WTC11 (cell line): ENCODE results near the gene GP2. TPM values are rescaled to one million over a fixed set of nuclear protein-coding genes. Genes with fewer than 3 reads are reported as not detected.

Experiments used
- ATAC-seq: fragments of 200-7000 bp; cut with Tn5 transposase; 2 replicates; pipeline ENCODE4 v1.10.0; 2021; ENCODE audit warnings: mild to moderate bottlenecking, moderate library complexity
- CTCF ChIA-PET: fragments of 300-600 bp; sonication (Branson Sonifier 250); formaldehyde crosslinking; loops from one replicate; lab custom pipeline; 2021; ENCODE audit warnings: antibody characterized with exemption; lab: Charles Lee
- POLR2A ChIA-PET: fragments of 350-600 bp; sonication (Branson Sonifier 250); formaldehyde crosslinking; loops from one replicate; lab custom pipeline; 2021; ENCODE audit warnings: antibody characterized with exemption; lab: Charles Lee
- DNase-seq: peaks from one replicate; pipeline ENCODE4 v3.0.0; 2021; ENCODE audit warnings: low spot score
- H3K27ac Mint-ChIP-seq: 2 replicates; pipeline ENCODE4 v1.8.0; 2021; ENCODE audit warnings: mixed read lengths
- H3K27me3 Mint-ChIP-seq: 2 replicates; pipeline ENCODE4 v1.8.0; 2021; ENCODE audit warnings: low read depth, mild to moderate bottlenecking, moderate library complexity, mixed read lengths
- H3K36me3 Mint-ChIP-seq: 2 replicates; pipeline ENCODE4 v1.8.0; 2021; ENCODE audit warnings: mixed read lengths
- H3K4me1 Mint-ChIP-seq: 2 replicates; pipeline ENCODE4 v1.8.0; 2022; ENCODE audit warnings: mixed read lengths
- H3K4me3 Mint-ChIP-seq: 2 replicates; pipeline ENCODE4 v1.8.0; 2021; ENCODE audit warnings: mild to moderate bottlenecking, moderate library complexity, mixed read lengths
- H3K9me3 Mint-ChIP-seq: 2 replicates; pipeline ENCODE4 v1.8.0; 2021; ENCODE audit warnings: mixed read lengths
- ATF1 ChIP-seq: sonication (generic); formaldehyde crosslinking; IDR thresholded peaks from 2 replicates; pipeline ENCODE4 v1.8.1; 2023; ENCODE audit warnings: mild to moderate bottlenecking, moderate library complexity, missing genetic modification reagents
- EMX1 ChIP-seq: fragments of 250-450 bp; sonication (Bioruptor Pico); IDR thresholded peaks from 2 replicates; pipeline ENCODE4 v1.8.0; 2021; ENCODE audit warnings: mild to moderate bottlenecking
- JAZF1 ChIP-seq: fragments of 250-450 bp; sonication (Bioruptor Pico); IDR thresholded peaks from 2 replicates; pipeline ENCODE4 v1.9.0; 2021; ENCODE audit warnings: moderate library complexity, mild to moderate bottlenecking, inconsistent platforms
- JUN ChIP-seq: sonication (generic); formaldehyde crosslinking; IDR thresholded peaks from 2 replicates; pipeline ENCODE4 v1.8.0; 2023; ENCODE audit warnings: mild to moderate bottlenecking, missing genetic modification reagents
- MXD4 ChIP-seq: fragments of 250-450 bp; sonication (Bioruptor Pico); IDR thresholded peaks from 2 replicates; pipeline ENCODE4 v1.8.0; 2021; ENCODE audit warnings: mild to moderate bottlenecking, moderate library complexity, borderline replicate concordance
- RELA ChIP-seq: sonication (generic); formaldehyde crosslinking; IDR thresholded peaks from 2 replicates; pipeline ENCODE4 v1.8.1; 2022; ENCODE audit warnings: missing genetic modification reagents, mild to moderate bottlenecking, borderline replicate concordance
- SMAD4 ChIP-seq: sonication (generic); formaldehyde crosslinking; IDR thresholded peaks from 2 replicates; pipeline ENCODE4 v1.8.0; 2022; ENCODE audit warnings: mild to moderate bottlenecking, missing genetic modification reagents
- ZNF219 ChIP-seq: sonication (generic); formaldehyde crosslinking; IDR thresholded peaks from 2 replicates; pipeline ENCODE4 v1.8.0; 2023; ENCODE audit warnings: missing genetic modification reagents, mild to moderate bottlenecking, borderline replicate concordance
- ZNF396 ChIP-seq: fragments of 250-450 bp; sonication (Bioruptor Pico); IDR thresholded peaks from 2 replicates; pipeline ENCODE4 v1.8.0; 2021; ENCODE audit warnings: mild to moderate bottlenecking, moderate library complexity, borderline replicate concordance
- ZNF416 ChIP-seq: fragments of 250-450 bp; sonication (Bioruptor Pico); IDR thresholded peaks from 2 replicates; pipeline ENCODE4 v1.9.0; 2021; ENCODE audit warnings: mild to moderate bottlenecking, inconsistent platforms
- total RNA-seq: library from RNA; stranded (reverse); gene quantifications from 3 replicates; pipeline ENCODE4 v1.2.3, GENCODE V29; 2021
- TF ChIP-seq, protein P1 (sequence below): sonication (generic); formaldehyde crosslinking; IDR thresholded peaks from 2 replicates; pipeline ENCODE4 v1.8.0; 2022; ENCODE audit warnings: mild to moderate bottlenecking, missing genetic modification reagents
- TF ChIP-seq, protein P2 (sequence below): sonication (generic); formaldehyde crosslinking; IDR thresholded peaks from 2 replicates; pipeline ENCODE4 v1.8.0; 2022; ENCODE audit warnings: mild to moderate bottlenecking, missing genetic modification reagents
- TF ChIP-seq, protein P3 (sequence below): sonication (generic); formaldehyde crosslinking; IDR thresholded peaks from 2 replicates; pipeline ENCODE4 v1.8.1; 2022; ENCODE audit warnings: low read depth, mild to moderate bottlenecking, moderate library complexity, missing genetic modification reagents, borderline replicate concordance
- TF ChIP-seq, protein P4 (sequence below): sonication (generic); formaldehyde crosslinking; IDR thresholded peaks from 2 replicates; pipeline ENCODE4 v1.8.1; 2022; ENCODE audit warnings: mild to moderate bottlenecking, moderate library complexity, missing genetic modification reagents
- TF ChIP-seq, protein P5 (sequence below): sonication (generic); formaldehyde crosslinking; IDR thresholded peaks from 2 replicates; pipeline ENCODE4 v1.8.0; 2023; ENCODE audit warnings: mild to moderate bottlenecking, missing genetic modification reagents
- TF ChIP-seq, protein P6 (sequence below): sonication (generic); formaldehyde crosslinking; IDR thresholded peaks from 2 replicates; pipeline ENCODE4 v1.8.1; 2023; ENCODE audit warnings: mild to moderate bottlenecking, missing genetic modification reagents
- TF ChIP-seq, protein P7 (sequence below): sonication (generic); formaldehyde crosslinking; IDR thresholded peaks from 2 replicates; pipeline ENCODE4 v1.8.1; 2022; ENCODE audit warnings: low read depth, missing genetic modification reagents, borderline replicate concordance
- TF ChIP-seq, protein P8 (sequence below): fragments of 250-450 bp; sonication (Bioruptor Pico); IDR thresholded peaks from 2 replicates; pipeline ENCODE4 v1.9.0; 2021; ENCODE audit warnings: moderate library complexity, mild to moderate bottlenecking, inconsistent platforms, borderline replicate concordance
- TF ChIP-seq, protein P9 (sequence below): sonication (generic); formaldehyde crosslinking; IDR thresholded peaks from 2 replicates; pipeline ENCODE4 v1.8.1; 2023; ENCODE audit warnings: mild to moderate bottlenecking, missing genetic modification reagents, moderate library complexity

The GP2 gene
- total RNA-seq, 1 experiment from 2014 or later = 6.6 TPM

DNA sequence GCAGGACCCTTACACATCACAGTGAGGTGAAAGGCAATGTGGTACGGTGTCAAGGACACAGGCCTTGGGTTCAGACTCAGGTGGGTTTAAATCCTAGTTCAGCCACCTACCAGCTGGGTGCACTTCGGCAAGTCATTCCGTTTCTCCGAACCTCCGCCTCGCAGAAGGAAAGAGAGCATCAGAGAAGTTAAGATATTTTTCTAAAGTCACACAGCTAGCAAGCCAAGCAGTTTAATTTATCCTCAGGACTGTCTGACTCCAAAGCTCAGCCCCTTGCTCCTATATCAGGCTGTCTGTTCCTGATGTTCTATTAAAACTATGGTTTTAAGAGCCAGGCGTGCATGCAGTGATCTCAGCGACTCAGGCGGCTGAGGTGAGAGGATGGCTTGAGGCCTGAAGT is 65.1 kb downstream of the GP2 start (continued):
- TF ChIP-seq, protein P1, sequence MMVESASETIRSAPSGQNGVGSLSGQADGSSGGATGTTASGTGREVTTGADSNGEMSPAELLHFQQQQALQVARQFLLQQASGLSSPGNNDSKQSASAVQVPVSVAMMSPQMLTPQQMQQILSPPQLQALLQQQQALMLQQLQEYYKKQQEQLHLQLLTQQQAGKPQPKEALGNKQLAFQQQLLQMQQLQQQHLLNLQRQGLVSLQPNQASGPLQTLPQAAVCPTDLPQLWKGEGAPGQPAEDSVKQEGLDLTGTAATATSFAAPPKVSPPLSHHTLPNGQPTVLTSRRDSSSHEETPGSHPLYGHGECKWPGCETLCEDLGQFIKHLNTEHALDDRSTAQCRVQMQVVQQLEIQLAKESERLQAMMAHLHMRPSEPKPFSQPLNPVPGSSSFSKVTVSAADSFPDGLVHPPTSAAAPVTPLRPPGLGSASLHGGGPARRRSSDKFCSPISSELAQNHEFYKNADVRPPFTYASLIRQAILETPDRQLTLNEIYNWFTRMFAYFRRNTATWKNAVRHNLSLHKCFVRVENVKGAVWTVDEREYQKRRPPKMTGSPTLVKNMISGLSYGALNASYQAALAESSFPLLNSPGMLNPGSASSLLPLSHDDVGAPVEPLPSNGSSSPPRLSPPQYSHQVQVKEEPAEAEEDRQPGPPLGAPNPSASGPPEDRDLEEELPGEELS = no peak
- TF ChIP-seq JAZF1 (CRISPR knock-in tag) = no peak
- TF ChIP-seq ATF1 = no peak
- TF ChIP-seq MXD4 (CRISPR knock-in tag) = no peak
- TF ChIP-seq ZNF219 = no peak
- TF ChIP-seq EMX1 (CRISPR knock-in tag) = no peak
- no peak for TF ChIP-seq ZNF416 (CRISPR knock-in tag)

DNA sequence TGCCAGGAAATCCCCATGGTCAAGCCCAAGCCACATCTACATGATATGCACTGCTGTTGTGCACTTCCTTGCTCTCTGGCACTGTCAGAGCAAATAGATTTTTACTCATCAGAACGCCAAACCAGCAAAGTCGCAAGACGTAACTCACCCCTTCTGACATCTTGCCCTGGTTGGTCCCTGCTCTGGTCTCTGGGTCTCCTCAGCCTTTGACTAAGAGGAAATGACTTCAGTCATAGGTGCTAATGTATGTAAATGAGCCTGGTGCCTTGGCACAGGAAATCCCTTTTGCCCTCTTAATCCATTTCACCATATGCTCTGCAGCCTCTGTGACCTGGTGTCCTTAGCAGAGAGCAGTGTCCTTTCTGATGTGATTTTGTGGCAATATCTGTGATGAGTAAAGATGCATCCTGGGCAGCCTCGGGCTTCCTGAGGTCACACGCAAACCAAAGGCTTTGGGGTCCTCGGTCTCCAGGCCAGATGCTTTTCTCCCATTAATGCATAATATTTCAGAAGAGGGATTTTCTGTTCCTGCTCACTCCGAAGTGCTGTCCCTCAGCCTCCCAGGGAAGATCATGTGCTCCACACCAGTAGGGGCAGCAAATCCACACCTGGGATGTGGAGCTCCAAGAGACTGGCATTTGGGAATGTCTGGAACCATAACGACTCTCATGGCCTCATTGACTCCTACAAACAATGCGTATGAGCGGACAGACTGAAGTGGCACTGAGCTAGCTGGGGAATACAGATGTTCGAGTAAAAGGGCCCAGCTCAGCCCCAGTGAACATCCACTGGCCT is 66.9 kb downstream of the GP2 start:
- Mint-ChIP-seq H3K9me3 (peaks cover 10% of the 10 kb centered on the region), H3K4me3 (no peak overlapping the region), H3K36me3 (peaks cover 9% of the 10 kb centered on the region), H3K27ac (no peak overlapping the region), H3K4me1 (peaks cover 27% of the 10 kb centered on the region), H3K27me3 (no peaks in the 10 kb centered on the region; the same call in 1 of the 2 replicates)
- ATAC-seq (no peak; the same call in 1 of the 2 replicates), DNase-seq (no peak)
- CTCF ChIA-PET = interaction anchor here (0.6 to 4.2 kb wide), 6 partner anchors 9 to 377 kb away, joined by 3 to 24 read pairs (median 4); no protein-coding TSS in a partner anchor
- POLR2A ChIA-PET = no interaction called here
- TF ChIP-seq, protein P2, sequence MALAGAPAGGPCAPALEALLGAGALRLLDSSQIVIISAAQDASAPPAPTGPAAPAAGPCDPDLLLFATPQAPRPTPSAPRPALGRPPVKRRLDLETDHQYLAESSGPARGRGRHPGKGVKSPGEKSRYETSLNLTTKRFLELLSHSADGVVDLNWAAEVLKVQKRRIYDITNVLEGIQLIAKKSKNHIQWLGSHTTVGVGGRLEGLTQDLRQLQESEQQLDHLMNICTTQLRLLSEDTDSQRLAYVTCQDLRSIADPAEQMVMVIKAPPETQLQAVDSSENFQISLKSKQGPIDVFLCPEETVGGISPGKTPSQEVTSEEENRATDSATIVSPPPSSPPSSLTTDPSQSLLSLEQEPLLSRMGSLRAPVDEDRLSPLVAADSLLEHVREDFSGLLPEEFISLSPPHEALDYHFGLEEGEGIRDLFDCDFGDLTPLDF = no peak
- TF ChIP-seq, protein P3, sequence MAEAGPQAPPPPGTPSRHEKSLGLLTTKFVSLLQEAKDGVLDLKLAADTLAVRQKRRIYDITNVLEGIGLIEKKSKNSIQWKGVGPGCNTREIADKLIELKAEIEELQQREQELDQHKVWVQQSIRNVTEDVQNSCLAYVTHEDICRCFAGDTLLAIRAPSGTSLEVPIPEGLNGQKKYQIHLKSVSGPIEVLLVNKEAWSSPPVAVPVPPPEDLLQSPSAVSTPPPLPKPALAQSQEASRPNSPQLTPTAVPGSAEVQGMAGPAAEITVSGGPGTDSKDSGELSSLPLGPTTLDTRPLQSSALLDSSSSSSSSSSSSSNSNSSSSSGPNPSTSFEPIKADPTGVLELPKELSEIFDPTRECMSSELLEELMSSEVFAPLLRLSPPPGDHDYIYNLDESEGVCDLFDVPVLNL (CRISPR knock-in tag) = no peak
- TF ChIP-seq, protein P4, sequence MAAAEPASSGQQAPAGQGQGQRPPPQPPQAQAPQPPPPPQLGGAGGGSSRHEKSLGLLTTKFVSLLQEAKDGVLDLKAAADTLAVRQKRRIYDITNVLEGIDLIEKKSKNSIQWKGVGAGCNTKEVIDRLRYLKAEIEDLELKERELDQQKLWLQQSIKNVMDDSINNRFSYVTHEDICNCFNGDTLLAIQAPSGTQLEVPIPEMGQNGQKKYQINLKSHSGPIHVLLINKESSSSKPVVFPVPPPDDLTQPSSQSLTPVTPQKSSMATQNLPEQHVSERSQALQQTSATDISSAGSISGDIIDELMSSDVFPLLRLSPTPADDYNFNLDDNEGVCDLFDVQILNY (CRISPR knock-in tag) = no peak
- TF ChIP-seq, protein P5, sequence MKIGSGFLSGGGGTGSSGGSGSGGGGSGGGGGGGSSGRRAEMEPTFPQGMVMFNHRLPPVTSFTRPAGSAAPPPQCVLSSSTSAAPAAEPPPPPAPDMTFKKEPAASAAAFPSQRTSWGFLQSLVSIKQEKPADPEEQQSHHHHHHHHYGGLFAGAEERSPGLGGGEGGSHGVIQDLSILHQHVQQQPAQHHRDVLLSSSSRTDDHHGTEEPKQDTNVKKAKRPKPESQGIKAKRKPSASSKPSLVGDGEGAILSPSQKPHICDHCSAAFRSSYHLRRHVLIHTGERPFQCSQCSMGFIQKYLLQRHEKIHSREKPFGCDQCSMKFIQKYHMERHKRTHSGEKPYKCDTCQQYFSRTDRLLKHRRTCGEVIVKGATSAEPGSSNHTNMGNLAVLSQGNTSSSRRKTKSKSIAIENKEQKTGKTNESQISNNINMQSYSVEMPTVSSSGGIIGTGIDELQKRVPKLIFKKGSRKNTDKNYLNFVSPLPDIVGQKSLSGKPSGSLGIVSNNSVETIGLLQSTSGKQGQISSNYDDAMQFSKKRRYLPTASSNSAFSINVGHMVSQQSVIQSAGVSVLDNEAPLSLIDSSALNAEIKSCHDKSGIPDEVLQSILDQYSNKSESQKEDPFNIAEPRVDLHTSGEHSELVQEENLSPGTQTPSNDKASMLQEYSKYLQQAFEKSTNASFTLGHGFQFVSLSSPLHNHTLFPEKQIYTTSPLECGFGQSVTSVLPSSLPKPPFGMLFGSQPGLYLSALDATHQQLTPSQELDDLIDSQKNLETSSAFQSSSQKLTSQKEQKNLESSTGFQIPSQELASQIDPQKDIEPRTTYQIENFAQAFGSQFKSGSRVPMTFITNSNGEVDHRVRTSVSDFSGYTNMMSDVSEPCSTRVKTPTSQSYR (CRISPR knock-in tag) = no peak
- TF ChIP-seq SMAD4 (CRISPR knock-in tag) (no peak), RELA (CRISPR knock-in tag) (no peak), ZNF396 (no peak), JUN (CRISPR knock-in tag) (no peak), ATF1 (no peak)
- TF ChIP-seq, protein P6, sequence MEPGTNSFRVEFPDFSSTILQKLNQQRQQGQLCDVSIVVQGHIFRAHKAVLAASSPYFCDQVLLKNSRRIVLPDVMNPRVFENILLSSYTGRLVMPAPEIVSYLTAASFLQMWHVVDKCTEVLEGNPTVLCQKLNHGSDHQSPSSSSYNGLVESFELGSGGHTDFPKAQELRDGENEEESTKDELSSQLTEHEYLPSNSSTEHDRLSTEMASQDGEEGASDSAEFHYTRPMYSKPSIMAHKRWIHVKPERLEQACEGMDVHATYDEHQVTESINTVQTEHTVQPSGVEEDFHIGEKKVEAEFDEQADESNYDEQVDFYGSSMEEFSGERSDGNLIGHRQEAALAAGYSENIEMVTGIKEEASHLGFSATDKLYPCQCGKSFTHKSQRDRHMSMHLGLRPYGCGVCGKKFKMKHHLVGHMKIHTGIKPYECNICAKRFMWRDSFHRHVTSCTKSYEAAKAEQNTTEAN (CRISPR knock-in tag) = no peak
- TF ChIP-seq, protein P7, sequence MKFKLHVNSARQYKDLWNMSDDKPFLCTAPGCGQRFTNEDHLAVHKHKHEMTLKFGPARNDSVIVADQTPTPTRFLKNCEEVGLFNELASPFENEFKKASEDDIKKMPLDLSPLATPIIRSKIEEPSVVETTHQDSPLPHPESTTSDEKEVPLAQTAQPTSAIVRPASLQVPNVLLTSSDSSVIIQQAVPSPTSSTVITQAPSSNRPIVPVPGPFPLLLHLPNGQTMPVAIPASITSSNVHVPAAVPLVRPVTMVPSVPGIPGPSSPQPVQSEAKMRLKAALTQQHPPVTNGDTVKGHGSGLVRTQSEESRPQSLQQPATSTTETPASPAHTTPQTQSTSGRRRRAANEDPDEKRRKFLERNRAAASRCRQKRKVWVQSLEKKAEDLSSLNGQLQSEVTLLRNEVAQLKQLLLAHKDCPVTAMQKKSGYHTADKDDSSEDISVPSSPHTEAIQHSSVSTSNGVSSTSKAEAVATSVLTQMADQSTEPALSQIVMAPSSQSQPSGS (CRISPR knock-in tag) = no peak
- TF ChIP-seq, protein P8, sequence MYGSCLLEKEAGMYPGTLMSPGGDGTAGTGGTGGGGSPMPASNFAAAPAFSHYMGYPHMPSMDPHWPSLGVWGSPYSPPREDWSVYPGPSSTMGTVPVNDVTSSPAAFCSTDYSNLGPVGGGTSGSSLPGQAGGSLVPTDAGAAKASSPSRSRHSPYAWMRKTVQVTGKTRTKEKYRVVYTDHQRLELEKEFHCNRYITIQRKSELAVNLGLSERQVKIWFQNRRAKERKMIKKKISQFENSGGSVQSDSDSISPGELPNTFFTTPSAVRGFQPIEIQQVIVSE (CRISPR knock-in tag) = no peak
- TF ChIP-seq, protein P9, sequence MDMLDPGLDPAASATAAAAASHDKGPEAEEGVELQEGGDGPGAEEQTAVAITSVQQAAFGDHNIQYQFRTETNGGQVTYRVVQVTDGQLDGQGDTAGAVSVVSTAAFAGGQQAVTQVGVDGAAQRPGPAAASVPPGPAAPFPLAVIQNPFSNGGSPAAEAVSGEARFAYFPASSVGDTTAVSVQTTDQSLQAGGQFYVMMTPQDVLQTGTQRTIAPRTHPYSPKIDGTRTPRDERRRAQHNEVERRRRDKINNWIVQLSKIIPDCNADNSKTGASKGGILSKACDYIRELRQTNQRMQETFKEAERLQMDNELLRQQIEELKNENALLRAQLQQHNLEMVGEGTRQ (CRISPR knock-in tag) = no peak
